GM19467 (cell line): ENCODE measurements around the gene AVEN.
A peak's percentile ranks its signal among the peaks of the same experiment; 100 is the strongest.

Source experiments
- ATAC-seq: cut with Tn5 transposase; IDR thresholded peaks from one replicate; pipeline ENCODE4 v1.9.1; 2021; ENCODE audit warnings: mild to moderate bottlenecking, moderate library complexity; ENCODE audit not compliant: unreplicated experiment

Gene AVEN

DNA sequence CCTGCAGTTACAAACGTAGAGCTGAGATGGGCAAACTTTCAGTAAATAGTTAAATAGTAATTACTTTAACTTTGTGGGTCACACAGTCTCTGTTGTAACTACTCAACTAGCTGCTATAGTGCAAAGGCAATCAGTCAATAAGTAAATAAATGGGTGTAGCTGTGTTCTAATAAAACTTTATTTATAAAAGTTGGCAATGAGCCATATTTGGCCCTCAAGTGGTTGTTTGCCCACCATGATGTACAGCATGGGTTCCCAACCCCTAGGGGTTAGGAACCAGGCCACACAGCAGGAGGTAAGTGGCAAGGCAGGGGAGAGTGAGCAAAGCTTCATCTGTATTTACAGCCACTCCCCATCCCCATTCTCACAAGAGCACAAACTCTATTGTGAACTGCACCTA lies 115.6 kb downstream of the AVEN start:
- no peak for ATAC-seq

GRCh38 chr15:33915571-33916407 lies 123.2 kb downstream of the AVEN start:
- ATAC-seq = no peak

- no peak for ATAC-seq
Observed at GRCh38 chr15:33913459-33913858, 125.5 kb downstream of the AVEN start.

GRCh38 chr15:33912326-33912725 lies 126.7 kb downstream of the AVEN start:
- ATAC-seq = no peak

DNA sequence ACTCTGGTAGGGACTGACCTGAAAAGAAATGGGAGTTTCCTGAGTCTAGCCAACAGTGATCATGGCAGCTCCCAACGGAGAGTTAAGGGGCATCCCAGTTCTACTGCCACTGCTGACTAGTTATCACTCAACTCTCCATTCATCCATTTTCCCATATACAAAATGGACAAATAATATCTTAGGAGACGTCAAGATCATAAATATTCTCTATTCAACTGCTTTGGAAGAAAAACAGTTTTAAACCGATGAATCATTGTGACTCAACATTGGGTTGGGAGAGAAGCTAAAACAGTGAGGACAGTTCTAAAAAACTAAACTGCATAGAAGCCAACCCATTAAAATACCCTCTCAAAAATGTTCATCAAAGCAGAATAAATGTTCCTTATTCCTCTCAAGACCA lies 128.3 kb downstream of the AVEN start:
- ATAC-seq = no peak

DNA sequence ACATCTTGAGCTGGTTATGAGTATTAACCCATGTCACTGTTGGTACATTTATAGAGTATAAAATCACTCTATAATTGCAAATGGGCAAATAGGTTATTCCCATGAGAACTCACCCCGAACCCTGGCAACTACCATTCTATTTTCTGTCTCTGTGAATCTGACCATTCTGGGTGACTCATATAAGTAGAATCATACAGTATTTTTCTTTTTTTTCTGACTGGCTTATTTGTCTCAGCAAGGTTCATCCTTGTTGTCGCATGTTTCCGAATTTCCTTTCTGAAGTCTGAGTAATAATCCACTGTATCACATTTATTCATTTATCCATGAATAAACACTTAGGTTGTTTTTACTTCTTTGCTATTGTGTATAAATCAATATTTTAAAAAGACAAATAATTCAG lies 130.6 kb downstream of the AVEN start:
- no peak for ATAC-seq

DNA sequence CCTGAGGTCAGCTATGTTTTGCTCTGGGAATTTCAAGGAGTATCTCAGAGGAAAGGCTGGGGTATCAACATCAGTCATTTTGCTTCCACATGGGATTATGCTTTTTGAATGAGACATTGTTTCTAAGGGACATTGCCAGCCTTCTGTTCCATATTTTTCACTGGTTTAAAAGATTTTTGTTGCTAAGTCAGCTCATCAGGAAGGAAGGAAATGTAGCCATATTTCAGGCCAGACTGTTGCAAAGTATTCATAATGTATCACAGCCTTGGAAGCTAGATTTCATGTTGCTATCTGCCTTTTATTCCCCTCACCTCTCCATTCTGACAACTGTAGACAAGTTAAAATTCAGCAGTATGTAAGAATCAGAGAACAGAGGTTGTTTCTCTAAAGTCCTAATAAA lies 131.7 kb downstream of the AVEN start:
- no peak for ATAC-seq

- ATAC-seq = no peak
Observed at GRCh38 chr15:33903661-33904060, 135.3 kb downstream of the AVEN start.

DNA sequence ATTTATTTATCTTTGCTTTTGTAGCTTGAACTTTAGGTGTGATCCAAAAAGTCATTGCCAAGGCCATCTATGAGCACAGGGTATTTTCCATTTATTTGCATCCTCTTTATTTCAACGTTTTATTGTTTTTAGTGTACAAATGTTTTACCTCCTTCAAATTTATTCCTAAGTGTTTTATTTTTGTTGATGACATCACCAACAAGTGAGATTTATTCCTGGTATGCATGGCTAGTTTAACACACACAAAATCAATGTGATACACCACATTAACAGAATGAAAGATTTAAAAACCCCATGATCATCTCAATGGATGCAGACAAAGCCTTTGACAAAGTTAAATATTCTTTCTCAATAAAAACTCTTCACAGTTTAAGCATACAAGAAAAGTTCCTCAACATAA lies 137.0 kb downstream of the AVEN start:
- no peak for ATAC-seq

DNA sequence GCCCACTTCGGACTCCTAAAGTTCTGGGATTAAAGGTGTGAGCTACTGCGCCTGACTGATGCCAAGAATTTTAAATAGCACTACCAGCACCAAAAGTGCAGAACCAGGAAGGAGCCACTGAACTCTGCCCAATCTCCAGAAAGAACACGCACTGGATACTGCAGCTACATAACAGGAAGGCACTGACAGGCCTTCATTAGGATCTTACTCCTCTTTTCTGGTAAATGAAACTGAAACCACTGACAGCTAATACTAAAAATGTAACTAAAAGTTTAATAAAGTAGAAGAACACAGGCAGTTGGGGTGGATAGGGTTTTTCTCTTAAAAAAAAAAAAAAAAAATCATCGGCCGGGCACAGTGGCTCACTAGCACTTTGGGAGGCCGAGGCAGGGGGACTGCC lies 144.8 kb downstream of the AVEN start:
- ATAC-seq = peak; percentile 65

- no peak for ATAC-seq
Observed at GRCh38 chr15:33888176-33888575, 150.8 kb downstream of the AVEN start.

DNA sequence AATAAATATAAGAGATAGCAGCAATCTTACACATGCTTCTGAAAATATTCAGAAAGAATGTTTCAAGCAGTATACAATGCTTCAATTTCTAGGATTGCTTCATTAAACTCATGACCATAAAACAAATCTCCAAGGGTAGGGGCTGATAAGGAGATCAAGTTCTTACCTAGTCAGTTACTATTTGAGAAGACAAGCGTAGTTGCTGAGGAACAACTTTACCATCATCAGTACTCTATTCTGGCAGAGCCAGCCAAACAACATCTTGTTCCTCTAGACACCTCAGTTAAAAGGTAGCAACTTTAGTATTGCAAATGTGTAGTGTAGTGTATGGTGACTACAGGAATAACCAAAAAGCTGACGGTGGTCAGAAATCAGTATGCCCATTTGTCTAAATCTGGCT lies 156.1 kb downstream of the AVEN start:
- ATAC-seq = no peak

GRCh38 chr15:33874156-33874555 lies 164.8 kb downstream of the AVEN start:
- no peak for ATAC-seq

GRCh38 chr15:33872416-33873106 lies 166.4 kb downstream of the AVEN start:
- ATAC-seq = no peak

GRCh38 chr15:33871980-33872379 lies 167.0 kb downstream of the AVEN start:
- no peak for ATAC-seq

DNA sequence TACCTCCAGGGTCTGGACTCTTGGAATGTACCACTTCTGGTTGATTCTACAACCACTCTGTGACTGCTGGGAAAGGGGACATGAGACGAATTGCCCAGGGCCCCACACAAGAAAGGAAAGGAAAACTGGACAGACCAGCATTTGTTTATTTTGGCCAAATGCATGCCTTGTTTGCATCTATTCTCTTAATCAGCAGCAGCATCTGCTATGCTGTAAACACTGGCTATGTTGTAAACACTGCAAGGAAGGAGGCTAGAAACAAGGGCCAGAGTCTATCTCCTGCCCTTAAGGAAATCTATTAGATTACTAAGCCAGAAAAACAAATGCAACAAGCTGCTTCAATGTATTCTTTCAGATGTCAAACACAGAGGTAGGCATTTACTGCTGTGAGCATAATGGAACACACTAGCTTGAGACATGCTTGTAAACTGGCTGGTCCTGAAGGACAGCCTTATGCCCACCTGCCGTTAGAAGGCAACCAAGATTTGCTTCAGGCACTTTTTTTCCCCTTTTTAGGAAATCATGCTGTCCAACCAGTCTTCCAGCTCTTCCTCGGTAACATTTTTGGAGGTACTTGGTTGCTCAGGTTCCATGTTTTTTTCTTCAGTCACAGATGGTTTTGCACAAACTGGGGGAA lies 172.8 kb downstream of the AVEN start:
- ATAC-seq = no peak

DNA sequence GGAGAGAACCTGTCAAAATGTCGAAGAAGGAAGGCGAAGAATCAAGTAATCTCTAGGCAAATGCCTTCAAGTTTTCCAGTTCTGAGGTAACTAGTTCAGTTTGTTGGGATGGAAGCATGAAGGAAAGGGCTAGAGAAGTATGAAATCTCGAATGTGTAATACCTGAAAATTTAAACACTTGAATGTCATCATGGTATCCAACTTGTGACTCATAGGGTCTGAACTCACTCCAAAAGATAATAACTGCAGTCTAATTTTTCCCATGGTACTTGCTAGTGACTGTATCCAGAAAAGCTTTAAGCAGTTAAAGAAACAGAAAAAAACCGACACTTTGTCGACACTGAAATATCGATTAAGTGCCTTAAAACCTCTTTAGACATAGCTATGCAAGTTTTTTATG lies 173.6 kb downstream of the AVEN start:
- ATAC-seq = no peak

- no peak for ATAC-seq
Observed at GRCh38 chr15:33864360-33865075, 174.5 kb downstream of the AVEN start.

- ATAC-seq = no peak
Observed at GRCh38 chr15:33860754-33861153, 178.2 kb downstream of the AVEN start.

DNA sequence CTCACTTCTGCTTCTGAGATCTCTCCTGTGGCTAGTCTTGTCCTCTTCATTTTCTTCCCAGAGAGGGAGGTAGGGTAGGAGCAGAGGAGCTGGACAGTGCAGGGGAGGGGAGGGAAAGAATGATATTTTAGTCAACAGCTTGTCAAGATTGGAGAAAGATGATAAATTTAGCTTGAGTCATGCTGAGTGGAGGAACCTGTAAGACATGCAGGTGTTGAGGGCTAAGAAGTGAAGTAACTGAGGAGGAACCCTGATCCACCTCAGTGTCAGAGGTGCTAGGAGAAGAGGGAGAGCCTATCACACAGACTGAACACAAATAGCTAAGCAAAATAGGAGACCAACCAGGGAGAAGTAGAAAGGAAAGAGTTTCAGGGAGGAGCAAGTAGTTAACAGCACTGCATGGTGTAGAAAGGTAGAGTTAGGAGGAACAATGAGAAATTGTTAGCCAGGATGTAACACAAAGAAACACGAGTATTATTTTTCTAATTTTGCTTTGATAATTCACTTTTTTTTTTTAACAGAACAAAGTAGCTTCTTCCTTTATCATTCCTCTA lies 178.9 kb downstream of the AVEN start:
- no peak for ATAC-seq

GRCh38 chr15:33858836-33859235 lies 180.2 kb downstream of the AVEN start:
- ATAC-seq = no peak
